GM23338 (cell line): ENCODE results near the gene TOPAZ1. TPM values are rescaled to one million over a fixed set of nuclear protein-coding genes. Genes with fewer than 3 reads are reported as not detected.

Experiments
- ATAC-seq: fragments of 200-7000 bp; cut with Tn5 transposase; 3 replicates; pipeline ENCODE4 v1.9.1; 2020
- DNase-seq: peaks from one replicate; pipeline ENCODE4 v3.0.0-alpha.2; 2015; ENCODE audit warnings: low spot score
- H2AFZ ChIP-seq: fragments of 200-600 bp; sonication (generic); 2 replicates; pipeline ENCODE4 v1.8.0; 2016; ENCODE audit warnings: antibody characterized with exemption, mild to moderate bottlenecking, moderate library complexity
- H3F3A ChIP-seq: fragments of 200-600 bp; sonication (generic); replicated peaks from 2 replicates; pipeline ENCODE4 v1.8.0; 2017; ENCODE audit warnings: antibody characterized with exemption, mixed run types, low read depth
- H3K27ac ChIP-seq: fragments of 200-600 bp; sonication (generic); 2 replicates; pipeline ENCODE4 v1.6.1; 2016; ENCODE audit warnings: low read depth
- H3K27me3 ChIP-seq: fragments of 200-600 bp; sonication (generic); 2 replicates; pipeline ENCODE4 v1.8.0; 2016; ENCODE audit warnings: mild to moderate bottlenecking, mixed run types, moderate library complexity; ENCODE audit not compliant: insufficient read depth
- H3K36me3 ChIP-seq: fragments of 200-600 bp; sonication (generic); 2 replicates; pipeline ENCODE4 v1.8.0; 2016; ENCODE audit warnings: mild to moderate bottlenecking; ENCODE audit not compliant: insufficient read depth
- H3K4me1 ChIP-seq: fragments of 200-600 bp; sonication (generic); 2 replicates; pipeline ENCODE4 v1.8.0; 2016; ENCODE audit warnings: mild to moderate bottlenecking, moderate library complexity; ENCODE audit not compliant: insufficient read depth
- H3K4me2 ChIP-seq: fragments of 200-600 bp; sonication (generic); 2 replicates; pipeline ENCODE4 v1.7.1; 2017; ENCODE audit warnings: mixed run types
- H3K4me3 ChIP-seq: fragments of 200-600 bp; sonication (generic); 2 replicates; pipeline ENCODE4 v1.6.1; 2016; ENCODE audit warnings: mixed run types
- H3K79me2 ChIP-seq: fragments of 200-600 bp; sonication (generic); replicated peaks from 2 replicates; pipeline ENCODE4 v1.8.0; 2017; ENCODE audit warnings: mild to moderate bottlenecking; ENCODE audit not compliant: insufficient read depth
- H3K9me2 ChIP-seq: fragments of 200-600 bp; sonication (generic); 2 replicates; pipeline ENCODE4 v1.8.0; 2017; ENCODE audit not compliant: insufficient read depth
- H4K20me1 ChIP-seq: fragments of 200-600 bp; sonication (generic); replicated peaks from 2 replicates; pipeline ENCODE4 v1.8.0; 2017; ENCODE audit warnings: mild to moderate bottlenecking; ENCODE audit not compliant: insufficient read depth
- H3K27ac Mint-ChIP-seq: 2 replicates; pipeline ENCODE4 v1.8.0; 2020; ENCODE audit warnings: inconsistent platforms, mild to moderate bottlenecking, moderate library complexity, mixed read lengths
- H3K27me3 Mint-ChIP-seq: 3 replicates; pipeline ENCODE4 v1.8.0; 2022; ENCODE audit warnings: low read depth, mild to moderate bottlenecking, moderate library complexity, mixed read lengths, inconsistent platforms; ENCODE audit not compliant: insufficient read depth, poor library complexity
- H3K36me3 Mint-ChIP-seq: 3 replicates; pipeline ENCODE4 v1.8.0; 2021; ENCODE audit warnings: low read depth, mild to moderate bottlenecking, inconsistent platforms, moderate library complexity, mixed read lengths
- H3K4me1 Mint-ChIP-seq: 3 replicates; pipeline ENCODE4 v1.8.0; 2020; ENCODE audit warnings: mild to moderate bottlenecking, inconsistent platforms, mixed read lengths
- H3K4me3 Mint-ChIP-seq: 3 replicates; pipeline ENCODE4 v1.8.0; 2021; ENCODE audit warnings: moderate library complexity, mild to moderate bottlenecking, inconsistent platforms, mixed read lengths
- H3K9me3 Mint-ChIP-seq: 3 replicates; pipeline ENCODE4 v1.8.0; 2020; ENCODE audit warnings: moderate library complexity, mild to moderate bottlenecking, inconsistent platforms, mixed read lengths
- CREB1 ChIP-seq: fragments of 250-450 bp; sonication (Bioruptor Pico); IDR thresholded peaks from 2 replicates; pipeline ENCODE4 v1.5.0; 2020; ENCODE audit warnings: low read depth, mild to moderate bottlenecking, moderate library complexity
- EZH2 ChIP-seq: fragments of 200-600 bp; sonication (generic); IDR thresholded peaks from one replicate; pipeline ENCODE4 v1.8.0; 2017; ENCODE audit warnings: antibody characterized with exemption, mild to moderate bottlenecking, low read depth; ENCODE audit not compliant: unreplicated experiment
- EZH2phosphoT487 ChIP-seq: fragments of 200-600 bp; sonication (generic); IDR thresholded peaks from one replicate; pipeline ENCODE4 v1.8.1; 2018; ENCODE audit warnings: antibody characterized with exemption; ENCODE audit not compliant: unreplicated experiment
- JUNB ChIP-seq: IDR thresholded peaks from one replicate; pipeline ENCODE4 v1.6.1; 2016; ENCODE audit warnings: antibody characterized with exemption; ENCODE audit not compliant: unreplicated experiment
- NANOG ChIP-seq: IDR thresholded peaks from 2 replicates; pipeline ENCODE4 v1.6.1; 2016; ENCODE audit warnings: antibody characterized with exemption, borderline replicate concordance
- POLR2AphosphoS5 ChIP-seq: IDR thresholded peaks from 2 replicates; pipeline ENCODE4 v1.6.1; 2016; ENCODE audit warnings: antibody characterized with exemption, low read depth
- STAT1 ChIP-seq: IDR thresholded peaks from one replicate; pipeline ENCODE4 v1.6.1; 2016; ENCODE audit warnings: antibody characterized with exemption; ENCODE audit not compliant: unreplicated experiment
- ZNF114 ChIP-seq: fragments of 250-450 bp; sonication (Bioruptor Pico); IDR thresholded peaks from 2 replicates; pipeline ENCODE4 v1.5.0; 2020; ENCODE audit warnings: mild to moderate bottlenecking, moderate library complexity
- ZNF462 ChIP-seq: fragments of 250-450 bp; sonication (Bioruptor Pico); IDR thresholded peaks from 2 replicates; pipeline ENCODE4 v1.5.0; 2020; ENCODE audit warnings: mild to moderate bottlenecking, moderate library complexity
- polyA plus RNA-seq: library from polyadenylated mRNA; unstranded; fragments of >200 nt; fragmentation: Nextera tagmentation; extraction: Ambion mirVana; gene quantifications from 2 replicates; pipeline ENCODE4 v1.2.1, GENCODE V29; 2016
- total RNA-seq: library from RNA; depleted of rRNA; stranded (reverse); fragments of >200 nt; shearing (Covaris generic); gene quantifications from 2 replicates; pipeline ENCODE4 v1.2.3, GENCODE V29; 2014
- TF ChIP-seq, protein P1 (sequence below): IDR thresholded peaks from one replicate; pipeline ENCODE4 v1.6.1; 2018; ENCODE audit warnings: antibody characterized with exemption; ENCODE audit not compliant: unreplicated experiment
- TF ChIP-seq, protein P2 (sequence below), 2 experiments: fragments of 200-600 bp in 1 of 2; sonication (generic) in 1 of 2; conservative IDR thresholded peaks; 2 replicates each; pipeline versions ENCODE4 v1.5.1 to v1.6.1; 2016 to 2017; ENCODE audit warnings: antibody characterized with exemption in 2 of 2, low read depth in 2 of 2, mild to moderate bottlenecking in 2 of 2, moderate library complexity in 1 of 2
- TF ChIP-seq, protein P3 (sequence below): IDR thresholded peaks from 2 replicates; pipeline ENCODE4 v1.6.1; 2016; ENCODE audit warnings: antibody characterized with exemption

TOPAZ1 gene
- total and polyA plus RNA-seq, 2 experiments from 2014 or later = not detected

GRCh38 chr3:44265815-44266214 lies 24.1 kb downstream of the TOPAZ1 start (continued):
- TF ChIP-seq ZNF462 (CRISPR knock-in tag) = no peak

DNA sequence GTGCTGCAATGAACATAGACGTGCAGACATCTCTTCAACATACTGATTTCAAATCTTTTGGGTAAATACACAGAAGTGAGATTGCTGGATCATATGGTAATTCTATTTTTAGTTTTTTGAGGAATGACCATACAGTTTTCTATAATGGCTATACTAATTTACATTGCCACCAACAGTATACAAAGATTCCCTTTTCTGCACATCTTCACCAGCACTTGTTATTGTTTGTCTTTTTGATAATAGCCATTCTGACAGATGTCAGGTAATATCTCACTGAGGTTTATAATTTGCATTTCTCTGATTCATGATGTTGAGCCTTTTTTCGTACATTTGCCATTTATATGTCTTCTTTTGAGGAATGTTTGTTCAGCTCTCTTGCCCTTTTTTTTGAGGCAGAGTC lies 30.5 kb downstream of the TOPAZ1 start:
- H2AFZ ChIP-seq = no peak overlapping the region
- H3K4me1 Mint-ChIP-seq = no peaks in the 10 kb centered on the region
- H3K27me3 ChIP-seq = no peaks in the 10 kb centered on the region
- H3K4me1 ChIP-seq = no peaks in the 10 kb centered on the region
- H3K27me3 Mint-ChIP-seq = no peaks in the 10 kb centered on the region
- H3K9me2 ChIP-seq = no peaks in the 10 kb centered on the region
- H3K27ac Mint-ChIP-seq = no peak overlapping the region
- no peak overlapping the region for H3K27ac ChIP-seq
- no peak overlapping the region for H3K4me2 ChIP-seq
- no peak overlapping the region for H3K4me3 Mint-ChIP-seq
- no peak for ATAC-seq
- no peaks in the 10 kb centered on the region for H3F3A ChIP-seq
- no peaks in the 10 kb centered on the region for H4K20me1 ChIP-seq
- no peak for DNase-seq
- H3K36me3 Mint-ChIP-seq = no peaks in the 10 kb centered on the region
- H3K36me3 ChIP-seq = no peaks in the 10 kb centered on the region
- H3K79me2 ChIP-seq = no peaks in the 10 kb centered on the region
- no peaks in the 10 kb centered on the region; the same call in 2 of the 3 replicates for H3K9me3 Mint-ChIP-seq
- no peak overlapping the region for H3K4me3 ChIP-seq
- TF ChIP-seq NANOG (no peak), EZH2phosphoT487 (no peak), ZNF114 (CRISPR knock-in tag) (no peak), CREB1 (CRISPR knock-in tag) (no peak), JUNB (no peak), STAT1 (no peak), EZH2 (no peak), POLR2AphosphoS5 (no peak)
- TF ChIP-seq, protein P1, sequence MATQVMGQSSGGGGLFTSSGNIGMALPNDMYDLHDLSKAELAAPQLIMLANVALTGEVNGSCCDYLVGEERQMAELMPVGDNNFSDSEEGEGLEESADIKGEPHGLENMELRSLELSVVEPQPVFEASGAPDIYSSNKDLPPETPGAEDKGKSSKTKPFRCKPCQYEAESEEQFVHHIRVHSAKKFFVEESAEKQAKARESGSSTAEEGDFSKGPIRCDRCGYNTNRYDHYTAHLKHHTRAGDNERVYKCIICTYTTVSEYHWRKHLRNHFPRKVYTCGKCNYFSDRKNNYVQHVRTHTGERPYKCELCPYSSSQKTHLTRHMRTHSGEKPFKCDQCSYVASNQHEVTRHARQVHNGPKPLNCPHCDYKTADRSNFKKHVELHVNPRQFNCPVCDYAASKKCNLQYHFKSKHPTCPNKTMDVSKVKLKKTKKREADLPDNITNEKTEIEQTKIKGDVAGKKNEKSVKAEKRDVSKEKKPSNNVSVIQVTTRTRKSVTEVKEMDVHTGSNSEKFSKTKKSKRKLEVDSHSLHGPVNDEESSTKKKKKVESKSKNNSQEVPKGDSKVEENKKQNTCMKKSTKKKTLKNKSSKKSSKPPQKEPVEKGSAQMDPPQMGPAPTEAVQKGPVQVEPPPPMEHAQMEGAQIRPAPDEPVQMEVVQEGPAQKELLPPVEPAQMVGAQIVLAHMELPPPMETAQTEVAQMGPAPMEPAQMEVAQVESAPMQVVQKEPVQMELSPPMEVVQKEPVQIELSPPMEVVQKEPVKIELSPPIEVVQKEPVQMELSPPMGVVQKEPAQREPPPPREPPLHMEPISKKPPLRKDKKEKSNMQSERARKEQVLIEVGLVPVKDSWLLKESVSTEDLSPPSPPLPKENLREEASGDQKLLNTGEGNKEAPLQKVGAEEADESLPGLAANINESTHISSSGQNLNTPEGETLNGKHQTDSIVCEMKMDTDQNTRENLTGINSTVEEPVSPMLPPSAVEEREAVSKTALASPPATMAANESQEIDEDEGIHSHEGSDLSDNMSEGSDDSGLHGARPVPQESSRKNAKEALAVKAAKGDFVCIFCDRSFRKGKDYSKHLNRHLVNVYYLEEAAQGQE = no peak
- TF ChIP-seq, protein P2, sequence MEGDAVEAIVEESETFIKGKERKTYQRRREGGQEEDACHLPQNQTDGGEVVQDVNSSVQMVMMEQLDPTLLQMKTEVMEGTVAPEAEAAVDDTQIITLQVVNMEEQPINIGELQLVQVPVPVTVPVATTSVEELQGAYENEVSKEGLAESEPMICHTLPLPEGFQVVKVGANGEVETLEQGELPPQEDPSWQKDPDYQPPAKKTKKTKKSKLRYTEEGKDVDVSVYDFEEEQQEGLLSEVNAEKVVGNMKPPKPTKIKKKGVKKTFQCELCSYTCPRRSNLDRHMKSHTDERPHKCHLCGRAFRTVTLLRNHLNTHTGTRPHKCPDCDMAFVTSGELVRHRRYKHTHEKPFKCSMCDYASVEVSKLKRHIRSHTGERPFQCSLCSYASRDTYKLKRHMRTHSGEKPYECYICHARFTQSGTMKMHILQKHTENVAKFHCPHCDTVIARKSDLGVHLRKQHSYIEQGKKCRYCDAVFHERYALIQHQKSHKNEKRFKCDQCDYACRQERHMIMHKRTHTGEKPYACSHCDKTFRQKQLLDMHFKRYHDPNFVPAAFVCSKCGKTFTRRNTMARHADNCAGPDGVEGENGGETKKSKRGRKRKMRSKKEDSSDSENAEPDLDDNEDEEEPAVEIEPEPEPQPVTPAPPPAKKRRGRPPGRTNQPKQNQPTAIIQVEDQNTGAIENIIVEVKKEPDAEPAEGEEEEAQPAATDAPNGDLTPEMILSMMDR (conservative IDR thresholded peaks at IDR 0.05; ENCODE audit: low read depth in 2 of 2) = no peak
- TF ChIP-seq, protein P3, sequence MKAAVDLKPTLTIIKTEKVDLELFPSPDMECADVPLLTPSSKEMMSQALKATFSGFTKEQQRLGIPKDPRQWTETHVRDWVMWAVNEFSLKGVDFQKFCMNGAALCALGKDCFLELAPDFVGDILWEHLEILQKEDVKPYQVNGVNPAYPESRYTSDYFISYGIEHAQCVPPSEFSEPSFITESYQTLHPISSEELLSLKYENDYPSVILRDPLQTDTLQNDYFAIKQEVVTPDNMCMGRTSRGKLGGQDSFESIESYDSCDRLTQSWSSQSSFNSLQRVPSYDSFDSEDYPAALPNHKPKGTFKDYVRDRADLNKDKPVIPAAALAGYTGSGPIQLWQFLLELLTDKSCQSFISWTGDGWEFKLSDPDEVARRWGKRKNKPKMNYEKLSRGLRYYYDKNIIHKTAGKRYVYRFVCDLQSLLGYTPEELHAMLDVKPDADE = no peak
